Measurements from ENCODE around the gene A2M.

The A2M gene

GRCh38 chr12:9120487-9121184, 4.9 kb upstream of the A2M start:
- no peak for DNase-seq (ENCODE audit: low spot score)

GRCh38 chr12:9118158-9118557, 2.4 kb upstream of the A2M start:
- no peak for DNase-seq (ENCODE audit: low spot score)

GRCh38 chr12:9114946-9115345, 773 bp downstream of the A2M start:
- DNase-seq (ENCODE audit: low spot score): no peak

- DNase-seq (ENCODE audit: low spot score): no peak
Measured at GRCh38 chr12:9113987-9114309, 1.8 kb downstream of the A2M start.

GRCh38 chr12:9113296-9113986, 2.3 kb downstream of the A2M start:
- DNase-seq (ENCODE audit: low spot score): no peak

- DNase-seq (ENCODE audit: low spot score): no peak
Measured at GRCh38 chr12:9112076-9112853, 3.5 kb downstream of the A2M start.

GRCh38 chr12:9111525-9111924, 4.2 kb downstream of the A2M start:
- no peak for DNase-seq (ENCODE audit: low spot score)

GRCh38 chr12:9109737-9110491, 5.8 kb downstream of the A2M start:
- no peak for DNase-seq (ENCODE audit: low spot score)

- DNase-seq (ENCODE audit: low spot score): no peak
Measured at GRCh38 chr12:9109213-9109522, 6.6 kb downstream of the A2M start.

- no peak for DNase-seq (ENCODE audit: low spot score)
Measured at GRCh38 chr12:9108504-9109212, 7.1 kb downstream of the A2M start.

GRCh38 chr12:9107542-9107873, 8.2 kb downstream of the A2M start:
- DNase-seq (ENCODE audit: low spot score): no peak

GRCh38 chr12:9106610-9107541, 8.8 kb downstream of the A2M start:
- no peak for DNase-seq (ENCODE audit: low spot score)

- DNase-seq (ENCODE audit: low spot score): no peak
Measured at GRCh38 chr12:9106067-9106466, 9.7 kb downstream of the A2M start.

- DNase-seq (ENCODE audit: low spot score): no peak
Measured at GRCh38 chr12:9104767-9105423, 10.8 kb downstream of the A2M start.

- DNase-seq (ENCODE audit: low spot score): no peak
Measured at GRCh38 chr12:9104087-9104486, 11.6 kb downstream of the A2M start.

GRCh38 chr12:9103050-9103849, 12.5 kb downstream of the A2M start:
- DNase-seq (ENCODE audit: low spot score): no peak

- DNase-seq (ENCODE audit: low spot score): no peak
Measured at GRCh38 chr12:9101018-9101687, 14.6 kb downstream of the A2M start.

GRCh38 chr12:9099552-9100190, 16.0 kb downstream of the A2M start:
- DNase-seq (ENCODE audit: low spot score): no peak
